NCI-H2029 treated with DMSO at 0.1 percent for 48 hours (cell line): ENCODE measurements around the gene YPEL4.

Experiments used
- DNase-seq: peaks from one replicate; lab custom pipeline; 2025; lab: John Stamatoyannopoulos, UW

YPEL4 gene

DNA sequence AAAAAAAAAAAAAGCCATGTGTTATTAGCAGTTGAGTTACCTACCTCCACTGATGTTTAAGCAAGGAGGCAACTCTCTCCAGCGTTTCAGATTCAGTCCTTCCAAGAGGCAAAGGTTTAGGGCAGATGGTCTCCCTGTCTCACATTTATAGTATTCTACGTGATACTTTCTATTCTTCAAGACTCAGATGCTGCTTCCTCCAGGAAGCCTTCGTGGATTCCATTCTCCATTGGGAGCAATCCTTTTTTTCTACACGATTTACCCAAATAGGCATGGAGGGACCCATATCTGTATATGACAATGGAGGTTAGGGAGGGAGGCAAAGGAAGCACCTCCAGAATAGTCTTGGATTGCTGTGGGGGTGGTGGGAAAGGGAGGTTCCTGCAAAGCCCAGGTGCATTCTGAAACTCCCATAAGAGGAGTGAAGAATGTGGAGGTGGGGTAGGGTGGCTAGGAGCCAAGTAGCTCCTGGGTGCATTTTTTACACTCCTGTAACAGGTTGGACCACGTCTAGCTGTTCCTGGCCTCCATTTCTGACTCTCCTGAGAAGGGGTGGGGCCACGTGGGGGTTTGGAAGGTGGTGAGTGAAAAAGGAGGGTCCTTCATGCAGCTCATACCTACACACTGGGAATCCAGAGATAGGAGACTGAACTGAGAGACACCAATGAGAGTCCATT, 16.2 kb downstream of the YPEL4 start:
- DNase-seq = no peak

DNA sequence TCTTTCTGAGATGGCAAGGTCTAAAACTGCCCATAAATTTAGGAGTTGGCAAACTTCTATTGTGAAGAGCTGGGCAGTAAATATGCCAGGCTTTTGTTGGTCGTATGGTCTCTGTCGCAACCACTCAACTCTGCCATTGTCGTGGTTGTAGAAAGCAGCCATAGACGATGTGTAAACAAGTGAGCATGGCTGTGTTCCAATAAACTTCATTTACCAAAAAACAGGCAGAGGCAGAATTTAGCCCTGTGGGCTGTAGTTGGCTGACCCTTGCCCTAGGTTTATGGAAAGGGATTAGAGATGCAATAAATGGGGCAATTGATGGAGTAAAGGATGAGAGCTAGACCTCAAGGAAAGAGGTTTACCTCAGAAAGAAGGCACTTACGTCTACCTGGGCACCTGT, 17.6 kb downstream of the YPEL4 start:
- no peak for DNase-seq

DNA sequence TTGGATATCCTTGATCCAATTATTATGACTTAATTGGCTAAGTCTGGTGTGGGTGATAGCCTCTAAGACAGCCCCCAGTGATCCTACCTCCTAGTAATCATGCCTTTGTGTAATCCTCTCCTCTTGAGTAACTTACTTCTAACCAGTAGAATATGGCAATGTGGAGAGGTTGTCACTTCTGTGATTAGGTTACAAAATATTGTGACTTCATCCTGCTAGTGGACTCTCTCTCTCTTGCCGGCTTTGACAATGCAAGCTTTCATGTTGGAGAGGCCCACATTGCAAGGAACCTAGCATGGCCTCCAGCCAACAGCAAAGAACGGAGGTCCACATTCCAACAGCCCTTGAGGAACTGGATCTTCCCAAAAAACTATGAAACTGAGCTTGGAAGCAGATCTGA, 19.5 kb downstream of the YPEL4 start:
- no peak for DNase-seq

GRCh38 chr11:57626895-57627294, 22.8 kb downstream of the YPEL4 start:
- no peak for DNase-seq

GRCh38 chr11:57624864-57625263, 24.8 kb downstream of the YPEL4 start:
- DNase-seq = no peak

- no peak for DNase-seq
Measured at GRCh38 chr11:57622263-57622662, 27.4 kb downstream of the YPEL4 start.

DNA sequence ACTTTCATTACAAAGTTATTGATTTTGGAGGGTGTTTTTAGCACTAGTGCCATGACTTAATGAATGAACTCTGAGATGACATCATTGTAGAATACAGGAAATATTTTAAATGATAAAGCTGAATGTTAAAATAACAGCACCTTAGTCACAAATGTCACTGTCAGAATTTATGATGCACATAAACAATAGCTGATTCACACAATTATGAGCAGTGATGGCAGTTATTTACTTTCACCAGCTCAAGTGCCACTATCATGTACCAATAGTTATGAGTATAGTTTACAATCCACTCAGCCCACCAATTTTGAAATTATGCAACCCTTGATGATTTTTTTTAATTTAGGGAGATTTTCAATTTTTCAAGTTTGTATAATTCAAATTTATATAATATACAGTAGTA, 29.2 kb downstream of the YPEL4 start:
- DNase-seq = no peak

DNA sequence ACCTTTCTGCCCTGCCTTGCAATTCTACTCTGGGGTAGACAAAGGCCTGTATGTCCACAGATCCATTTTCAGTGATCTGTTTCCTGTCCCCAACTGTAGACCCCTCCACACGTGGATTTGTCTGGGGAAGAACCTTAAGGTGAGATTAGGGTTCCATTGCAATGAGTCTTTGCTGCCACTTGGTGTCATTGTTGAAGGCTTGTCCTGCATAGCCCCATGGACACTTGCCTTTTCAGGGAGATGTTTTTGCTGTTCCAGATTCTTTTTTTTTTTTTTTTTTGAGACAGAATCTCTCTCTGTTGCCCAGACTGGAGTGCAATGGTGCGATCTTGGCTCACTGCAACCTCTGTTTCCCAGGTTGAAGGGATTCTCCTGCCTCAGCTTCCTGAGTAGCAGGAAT, 30.4 kb downstream of the YPEL4 start:
- DNase-seq = no peak

GRCh38 chr11:57618438-57618837, 31.3 kb downstream of the YPEL4 start:
- no peak for DNase-seq

GRCh38 chr11:57616595-57616994, 33.1 kb downstream of the YPEL4 start:
- no peak for DNase-seq

DNA sequence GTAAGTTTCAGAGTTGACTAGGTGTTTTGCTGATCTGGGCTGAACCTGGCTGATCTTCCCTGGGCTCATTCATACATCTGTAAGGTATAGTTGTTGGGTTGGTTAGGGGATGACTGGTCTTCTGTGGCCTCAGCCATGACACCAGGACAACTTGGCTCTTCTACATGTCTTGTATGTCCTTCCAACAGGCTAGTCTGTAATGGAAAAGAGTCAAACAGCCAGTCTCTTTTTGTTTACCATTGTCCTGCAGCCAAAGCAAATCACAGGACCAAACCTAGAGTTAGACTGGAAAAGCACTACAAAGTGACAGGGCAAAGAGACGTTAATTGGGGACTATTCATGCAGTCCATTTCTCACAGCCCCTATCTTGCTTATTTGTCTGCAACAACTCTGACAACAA, 34.4 kb downstream of the YPEL4 start:
- no peak for DNase-seq

DNA sequence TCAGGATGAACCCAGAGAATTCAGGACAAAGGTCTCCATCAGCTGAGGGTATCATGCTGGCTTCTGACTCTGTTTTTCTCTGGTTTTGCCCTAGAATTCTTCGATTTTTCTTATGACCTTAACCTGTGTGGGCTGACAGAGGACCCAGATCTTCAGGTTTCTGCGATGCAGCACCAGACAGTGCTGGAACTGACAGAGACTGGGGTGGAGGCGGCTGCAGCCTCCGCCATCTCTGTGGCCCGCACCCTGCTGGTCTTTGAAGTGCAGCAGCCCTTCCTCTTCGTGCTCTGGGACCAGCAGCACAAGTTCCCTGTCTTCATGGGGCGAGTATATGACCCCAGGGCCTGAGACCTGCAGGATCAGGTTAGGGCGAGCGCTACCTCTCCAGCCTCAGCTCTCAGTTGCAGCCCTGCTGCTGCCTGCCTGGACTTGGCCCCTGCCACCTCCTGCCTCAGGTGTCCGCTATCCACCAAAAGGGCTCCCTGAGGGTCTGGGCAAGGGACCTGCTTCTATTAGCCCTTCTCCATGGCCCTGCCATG, 35.4 kb downstream of the YPEL4 start:
- no peak for DNase-seq

- DNase-seq = no peak
Measured at GRCh38 chr11:57610170-57610569, 39.5 kb downstream of the YPEL4 start.

DNA sequence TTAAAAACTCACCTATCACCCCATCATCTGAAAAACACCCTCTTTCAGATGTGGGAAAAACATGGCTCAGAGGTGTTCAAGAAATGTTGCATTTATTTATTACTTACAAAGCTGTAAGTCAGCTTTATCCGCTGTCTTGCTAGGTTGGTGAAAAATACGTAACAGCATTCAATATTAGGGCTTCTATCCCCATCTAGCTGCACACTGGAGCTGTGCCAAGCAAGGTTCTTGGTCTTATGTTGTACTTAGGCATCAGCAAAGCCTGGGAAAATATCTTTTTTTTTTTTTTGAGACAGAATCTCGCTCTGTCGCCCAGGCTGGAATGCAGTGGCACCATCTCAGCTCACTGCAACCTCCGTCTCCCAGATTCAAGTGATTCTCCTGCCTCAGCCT, 44.7 kb downstream of the YPEL4 start:
- no peak for DNase-seq

DNA sequence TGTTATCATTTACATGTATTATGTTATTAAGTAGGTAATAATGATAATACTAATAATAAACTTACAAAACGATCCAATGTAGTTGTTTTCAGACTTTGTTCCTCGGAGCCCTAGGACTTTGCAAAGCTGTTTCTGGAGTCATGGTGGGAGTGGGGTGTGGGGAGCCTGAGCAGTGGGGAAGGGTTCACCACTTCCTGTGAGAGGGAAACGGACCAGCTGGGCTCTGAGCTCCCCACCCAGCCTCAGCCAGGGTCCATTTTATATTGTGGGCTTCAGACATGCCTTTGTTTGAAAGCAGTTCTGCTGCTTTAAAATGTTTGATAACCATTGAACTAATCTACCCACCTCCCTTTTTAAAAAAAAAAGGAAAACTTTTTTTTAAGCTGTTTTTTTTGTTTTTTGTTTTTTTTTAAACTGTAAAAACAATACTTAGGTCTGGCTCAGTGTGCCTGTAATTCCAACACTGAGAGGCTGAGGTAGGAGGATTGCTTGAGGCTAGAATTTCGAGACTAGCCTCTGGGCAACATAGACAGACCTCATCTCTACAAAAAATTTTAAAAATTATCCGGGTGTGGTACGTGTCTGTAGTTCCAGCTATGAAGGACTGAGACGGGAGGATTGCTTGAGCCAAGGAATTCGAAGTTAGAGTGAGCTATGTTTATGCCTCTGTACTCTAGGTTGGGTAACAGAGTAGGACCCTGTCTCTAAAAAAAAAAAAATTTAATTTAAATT, 45.2 kb downstream of the YPEL4 start:
- DNase-seq = no peak

DNA sequence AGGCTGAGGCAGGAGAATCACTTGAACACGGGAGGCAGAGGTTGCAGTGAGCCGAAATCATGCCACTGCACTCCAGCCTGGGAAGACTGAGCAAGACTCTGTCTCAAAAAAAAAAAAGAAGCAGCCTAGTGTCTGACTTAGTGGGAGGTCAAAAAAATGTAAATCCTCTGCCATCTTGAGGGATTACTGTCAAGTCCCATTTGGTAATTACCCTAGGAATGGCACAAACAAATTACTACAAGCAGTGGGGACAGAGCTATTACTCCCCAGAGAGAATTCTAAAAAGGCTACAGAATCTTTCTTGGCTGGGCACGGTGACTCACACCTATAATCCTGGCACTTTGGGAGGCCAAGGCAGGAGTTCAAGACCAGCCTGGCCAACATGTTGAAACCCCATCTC, 48.4 kb downstream of the YPEL4 start:
- no peak for DNase-seq

DNA sequence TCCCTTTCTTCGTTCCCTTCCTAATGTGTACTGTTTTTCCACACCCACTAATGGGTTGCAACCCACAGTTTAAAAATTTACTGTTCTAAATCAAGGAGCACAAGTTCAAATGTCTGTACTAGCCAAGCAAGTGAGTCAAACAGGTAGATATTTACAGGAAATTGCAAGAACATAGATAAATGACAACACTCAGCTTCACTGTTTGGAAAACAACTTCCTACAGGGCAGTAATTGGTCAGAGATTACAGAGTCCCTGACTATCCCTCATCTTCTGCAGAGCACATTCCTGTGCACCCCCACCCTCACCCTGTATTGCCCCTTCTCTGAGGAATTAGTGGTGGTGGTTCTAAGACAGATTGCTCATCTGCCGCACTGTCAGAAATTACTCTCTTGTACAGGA, 50.3 kb downstream of the YPEL4 start:
- DNase-seq = no peak

- DNase-seq = no peak
Measured at GRCh38 chr11:57598831-57599155, 50.9 kb downstream of the YPEL4 start.

GRCh38 chr11:57597916-57598830, 51.5 kb downstream of the YPEL4 start:
- DNase-seq = no peak

GRCh38 chr11:57597461-57597915, 52.2 kb downstream of the YPEL4 start, which contains the start of gene SERPING1:
TSS of gene SERPING1 (plus strand) at chr11:57597685. CDS start at chr11:57598271, 586 bp downstream.
- DNase-seq = no peak

GRCh38 chr11:57596266-57596885, 53.3 kb downstream of the YPEL4 start:
- DNase-seq = no peak
